Tibial artery (tissue), 4 donors: ENCODE data around the gene HS6ST2.

Experiments
- DNase-seq, 2 donors: peaks; one replicate each; pipeline ENCODE4 v3.0.0-alpha.2; 2019
- H3K27ac ChIP-seq, 2 donors: fragments of 200-600 bp; sonication (generic) in 1 of 2; 1 replicate in 1 of 2; 2 replicates in 1 of 2; pipeline ENCODE4 v1.5.1; 2018 to 2019; ENCODE audit warnings: mild to moderate bottlenecking in 1 of 2
- H3K27me3 ChIP-seq, 2 donors: fragments of 200-600 bp; sonication (generic) in 1 of 2; one replicate each; pipeline versions ENCODE4 v1.5.1 to v1.6.0; 2016 to 2019
- H3K36me3 ChIP-seq, 3 donors: fragments of 200-600 bp; sonication (generic) in 2 of 3; one replicate each; pipeline ENCODE4 v1.5.1; 2016 to 2019; ENCODE audit warnings: mild to moderate bottlenecking in 2 of 3
- H3K4me1 ChIP-seq, 4 donors: fragments of 200-600 bp; sonication (generic) in 2 of 4; 1 replicate in 3 of 4; 2 replicates in 1 of 4; pipeline ENCODE4 v1.5.1; 2016 to 2019
- H3K4me3 ChIP-seq, 2 donors: fragments of 200-600 bp; sonication (generic) in 1 of 2; 1 replicate in 1 of 2; 2 replicates in 1 of 2; pipeline ENCODE4 v1.5.1; 2018 to 2019; ENCODE audit warnings: mild to moderate bottlenecking in 2 of 2
- H3K9me3 ChIP-seq, 3 donors: fragments of 200-600 bp; sonication (generic) in 1 of 3; one replicate each; pipeline ENCODE4 v1.5.1; 2016 to 2019
- intact Hi-C: fragments of 100-400 bp; cut with DNase I; formaldehyde crosslinking; loops from one replicate; pipeline ENCODE4 v1.15.0; 2023; ENCODE audit warnings: low total_unique reads
- TF ChIP-seq, protein P1 (sequence below), 2 experiments: fragments of 200-600 bp in 1 of 2; fragments of 450-650 bp in 1 of 2; IDR thresholded peaks; one replicate each; pipeline ENCODE4 v1.5.1; 2017 to 2019; ENCODE audit warnings: antibody characterized with exemption in 2 of 2, mild to moderate bottlenecking in 1 of 2, moderate library complexity in 1 of 2

HS6ST2 gene

DNA sequence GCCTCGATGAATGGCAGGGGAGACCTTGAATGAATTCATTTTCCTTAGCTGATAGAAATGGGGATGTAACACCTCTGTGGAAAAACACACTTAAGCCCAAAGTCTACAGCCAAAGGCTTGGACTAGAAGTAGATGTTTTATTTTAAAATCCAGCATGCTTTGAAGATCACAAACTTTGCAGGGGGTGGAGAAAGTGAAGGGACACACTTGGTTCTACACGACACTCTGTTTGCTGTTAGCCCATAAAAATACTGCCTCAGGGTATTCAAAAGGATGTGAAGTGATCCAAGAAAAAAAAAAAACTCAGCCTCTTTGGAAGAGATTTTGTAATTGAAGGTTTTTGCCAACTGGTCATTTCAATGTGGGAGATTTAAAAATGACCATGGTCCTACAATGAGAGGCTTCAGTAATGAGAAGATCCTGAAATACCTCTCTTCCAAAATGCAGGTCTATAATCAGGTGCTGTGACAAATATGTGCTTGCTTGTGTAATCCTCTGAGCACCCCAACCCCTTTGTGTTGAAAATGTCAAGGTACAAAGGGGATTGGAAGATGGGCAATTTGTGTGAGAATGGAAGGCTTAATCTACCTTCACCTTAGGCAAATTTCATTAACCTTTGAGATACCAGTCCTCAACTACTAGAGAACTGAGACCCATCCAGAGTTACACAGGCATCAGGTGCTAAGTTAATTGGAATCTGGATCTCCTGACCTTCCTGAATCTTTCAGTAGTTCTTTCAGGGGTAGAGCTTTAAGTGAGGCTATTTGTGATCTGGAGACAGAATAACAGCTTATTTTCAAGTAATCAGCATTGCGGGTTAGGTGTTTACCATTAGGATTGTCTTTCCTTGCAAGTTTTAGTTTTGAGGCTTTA is 82.5 kb downstream of the HS6ST2 start:
- TF ChIP-seq, protein P1, sequence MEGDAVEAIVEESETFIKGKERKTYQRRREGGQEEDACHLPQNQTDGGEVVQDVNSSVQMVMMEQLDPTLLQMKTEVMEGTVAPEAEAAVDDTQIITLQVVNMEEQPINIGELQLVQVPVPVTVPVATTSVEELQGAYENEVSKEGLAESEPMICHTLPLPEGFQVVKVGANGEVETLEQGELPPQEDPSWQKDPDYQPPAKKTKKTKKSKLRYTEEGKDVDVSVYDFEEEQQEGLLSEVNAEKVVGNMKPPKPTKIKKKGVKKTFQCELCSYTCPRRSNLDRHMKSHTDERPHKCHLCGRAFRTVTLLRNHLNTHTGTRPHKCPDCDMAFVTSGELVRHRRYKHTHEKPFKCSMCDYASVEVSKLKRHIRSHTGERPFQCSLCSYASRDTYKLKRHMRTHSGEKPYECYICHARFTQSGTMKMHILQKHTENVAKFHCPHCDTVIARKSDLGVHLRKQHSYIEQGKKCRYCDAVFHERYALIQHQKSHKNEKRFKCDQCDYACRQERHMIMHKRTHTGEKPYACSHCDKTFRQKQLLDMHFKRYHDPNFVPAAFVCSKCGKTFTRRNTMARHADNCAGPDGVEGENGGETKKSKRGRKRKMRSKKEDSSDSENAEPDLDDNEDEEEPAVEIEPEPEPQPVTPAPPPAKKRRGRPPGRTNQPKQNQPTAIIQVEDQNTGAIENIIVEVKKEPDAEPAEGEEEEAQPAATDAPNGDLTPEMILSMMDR (IDR thresholded peaks at IDR 0.05), result no peak

DNA sequence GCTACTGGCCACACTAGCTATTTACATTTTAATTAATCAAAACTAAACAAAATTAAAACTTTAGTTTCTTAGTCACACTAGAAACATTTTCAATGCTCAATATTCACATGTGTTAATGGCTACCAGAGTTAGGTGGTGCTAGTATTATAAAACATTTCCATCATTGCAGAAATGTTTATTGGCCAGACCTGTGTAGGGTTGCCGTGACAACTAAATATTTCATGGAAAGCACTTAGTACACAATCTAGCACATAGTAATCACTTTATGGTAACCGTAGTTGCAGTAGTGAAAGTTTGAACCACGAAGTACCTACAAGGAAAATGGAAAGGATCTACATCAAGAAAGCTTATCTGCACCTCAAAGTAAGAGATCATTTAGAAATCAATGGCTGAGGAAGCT is 95.9 kb downstream of the HS6ST2 start:
- Histone ChIP-seq H3K27ac (no peak overlapping the region), H3K4me3 (no peak overlapping the region), H3K4me1 (no peaks in the 10 kb centered on the region), H3K27me3 (no peaks in the 10 kb centered on the region), H3K9me3 (no peaks in the 10 kb centered on the region), H3K36me3 (no peaks in the 10 kb centered on the region)
- intact Hi-C loops, result no loop called here
- TF ChIP-seq, protein P1 (IDR thresholded peaks at IDR 0.05), result no peak
- no peak for DNase-seq

More for the DNA sequence above, 82.5 kb downstream of the HS6ST2 start:
- no peaks in the 10 kb centered on the region for H3K4me1 ChIP-seq
- intact Hi-C loops, result no loop called here
- no peak overlapping the region for H3K27ac ChIP-seq
- DNase-seq, result no peak
- H3K9me3 ChIP-seq, result no peaks in the 10 kb centered on the region
- no peaks in the 10 kb centered on the region for H3K27me3 ChIP-seq
- H3K4me3 ChIP-seq, result no peak overlapping the region
- H3K36me3 ChIP-seq, result no peaks in the 10 kb centered on the region

DNA sequence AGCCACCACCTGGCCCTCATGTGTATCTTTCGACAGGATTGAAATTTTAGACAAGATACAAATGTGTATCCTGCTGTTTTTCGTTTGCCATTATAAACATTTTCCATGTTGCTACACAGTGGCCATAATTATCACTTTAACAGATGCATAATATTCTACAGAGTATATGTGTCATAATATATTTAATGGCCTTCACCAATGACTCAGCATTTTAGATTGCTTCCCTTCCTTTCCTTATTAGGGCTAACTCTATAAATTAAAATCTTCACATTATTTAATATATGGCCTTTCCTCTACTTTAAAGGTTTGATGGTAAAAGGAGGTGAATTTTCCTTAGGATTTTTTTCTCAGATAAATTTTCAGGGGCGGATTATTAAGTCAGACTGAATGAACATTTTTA is 97.4 kb downstream of the HS6ST2 start:
- H3K9me3 ChIP-seq, result no peaks in the 10 kb centered on the region
- intact Hi-C loops, result no loop called here
- H3K27me3 ChIP-seq, result no peaks in the 10 kb centered on the region
- H3K4me3 ChIP-seq, result no peak overlapping the region
- H3K4me1 ChIP-seq, result no peaks in the 10 kb centered on the region
- no peak overlapping the region for H3K27ac ChIP-seq
- H3K36me3 ChIP-seq, result no peaks in the 10 kb centered on the region
- no peak for DNase-seq
- TF ChIP-seq, protein P1 (IDR thresholded peaks at IDR 0.05), result no peak

DNA sequence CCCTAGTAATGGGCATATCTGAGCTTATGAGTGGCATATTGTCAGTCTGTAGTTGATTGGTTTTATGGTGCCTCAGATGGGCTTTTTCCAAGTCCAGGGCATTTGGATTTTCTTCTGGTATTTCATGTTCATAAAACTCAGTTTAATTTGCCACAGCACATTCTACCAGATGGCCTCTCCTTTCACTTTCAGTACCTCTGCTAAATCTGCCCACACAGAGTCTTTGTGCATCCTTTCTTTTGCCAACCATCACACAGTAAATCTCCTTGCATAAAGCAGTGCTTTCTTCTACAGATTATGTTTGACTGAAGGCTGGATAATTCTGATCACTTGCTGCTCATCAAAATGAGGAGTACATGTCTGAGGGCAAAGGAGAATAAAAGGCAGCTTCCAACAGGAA is 98.2 kb downstream of the HS6ST2 start:
- Histone ChIP-seq H3K36me3 (no peaks in the 10 kb centered on the region), H3K4me3 (no peak overlapping the region), H3K4me1 (no peaks in the 10 kb centered on the region), H3K27me3 (no peaks in the 10 kb centered on the region), H3K9me3 (no peaks in the 10 kb centered on the region), H3K27ac (no peak overlapping the region)
- no peak for DNase-seq
- intact Hi-C loops, result no loop called here
- TF ChIP-seq, protein P1 (IDR thresholded peaks at IDR 0.05), result no peak

DNA sequence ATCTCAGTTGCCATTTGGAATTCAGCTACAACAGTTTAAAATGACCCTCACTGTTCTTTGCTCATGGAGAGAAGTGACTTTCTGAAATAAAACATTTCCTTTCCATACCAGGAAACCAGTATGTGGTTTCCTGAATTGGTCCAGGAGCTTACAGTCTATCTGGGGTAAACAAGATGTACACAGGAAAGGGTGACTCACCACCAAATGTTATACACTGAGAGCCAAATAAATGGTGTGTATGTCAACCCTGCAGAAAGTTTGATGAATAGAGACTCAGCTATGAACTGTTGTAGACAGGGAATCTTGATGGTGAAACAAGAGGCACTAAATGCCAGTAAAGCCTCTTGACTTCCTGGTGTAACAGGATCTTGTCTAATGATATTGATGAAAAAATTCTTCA is 100.4 kb downstream of the HS6ST2 start:
- Histone ChIP-seq H3K4me3 (no peak overlapping the region), H3K27ac (no peak overlapping the region), H3K36me3 (no peaks in the 10 kb centered on the region), H3K4me1 (no peaks in the 10 kb centered on the region), H3K27me3 (no peaks in the 10 kb centered on the region), H3K9me3 (no peaks in the 10 kb centered on the region)
- no peak for DNase-seq
- TF ChIP-seq, protein P1 (IDR thresholded peaks at IDR 0.05), result no peak
- intact Hi-C loops, result no loop called here
